ENCODE measurements around the gene HRNR.
"Not testable (repeated sequence)": the region's sequence is repeated elsewhere in the genome, so short reads cannot be mapped to it uniquely, and the experiment has no call there.

The HRNR gene
- long read RNA-seq, result 0 reads

DNA sequence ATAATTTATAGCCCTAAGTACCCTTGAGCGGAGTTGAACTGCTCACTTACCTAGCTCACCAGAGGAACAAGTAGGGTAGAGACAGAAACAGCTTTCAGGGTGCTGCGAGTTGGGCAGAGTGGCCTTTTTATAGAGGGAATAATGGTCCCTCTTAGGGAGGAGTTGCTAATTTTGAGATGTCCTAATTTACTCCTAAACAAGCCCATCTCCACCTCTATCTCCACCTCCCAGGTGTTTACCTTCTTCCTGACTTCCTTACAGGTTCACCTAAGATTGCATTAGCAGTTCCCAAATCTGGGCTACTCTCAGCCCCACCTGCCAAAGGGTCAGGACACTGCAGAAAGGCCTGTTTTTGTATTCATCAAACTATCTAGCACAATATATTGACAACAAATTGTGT lies at the start of gene HRNR:
HRNR (minus strand) TSS at position 101 of the 400 bp plus-strand sequence. CDS start 940 bp downstream, outside the sequence.
- Histone ChIP-seq H3K27me3 (ENCODE audit: insufficient read depth, poor library complexity, severe bottlenecking) (no peaks in the 10 kb centered on the region), H3K4me3 (replicated peaks; ENCODE audit: insufficient read depth, low read length) (no peak within 1 kb of the TSS), H3K27ac (replicated peaks) (no peak within 1 kb of the TSS)
- DNase-seq (ENCODE audit: low read depth in 1 of 2, low spot score in 1 of 2), result no peak
- no peak for TF ChIP-seq GABPA (IDR thresholded peaks at IDR 0.05; ENCODE audit: low read depth)
- no peak for TF ChIP-seq SPI1 (IDR thresholded peaks at IDR 0.05; ENCODE audit: borderline replicate concordance, low read depth)
- TF ChIP-seq, protein P1, sequence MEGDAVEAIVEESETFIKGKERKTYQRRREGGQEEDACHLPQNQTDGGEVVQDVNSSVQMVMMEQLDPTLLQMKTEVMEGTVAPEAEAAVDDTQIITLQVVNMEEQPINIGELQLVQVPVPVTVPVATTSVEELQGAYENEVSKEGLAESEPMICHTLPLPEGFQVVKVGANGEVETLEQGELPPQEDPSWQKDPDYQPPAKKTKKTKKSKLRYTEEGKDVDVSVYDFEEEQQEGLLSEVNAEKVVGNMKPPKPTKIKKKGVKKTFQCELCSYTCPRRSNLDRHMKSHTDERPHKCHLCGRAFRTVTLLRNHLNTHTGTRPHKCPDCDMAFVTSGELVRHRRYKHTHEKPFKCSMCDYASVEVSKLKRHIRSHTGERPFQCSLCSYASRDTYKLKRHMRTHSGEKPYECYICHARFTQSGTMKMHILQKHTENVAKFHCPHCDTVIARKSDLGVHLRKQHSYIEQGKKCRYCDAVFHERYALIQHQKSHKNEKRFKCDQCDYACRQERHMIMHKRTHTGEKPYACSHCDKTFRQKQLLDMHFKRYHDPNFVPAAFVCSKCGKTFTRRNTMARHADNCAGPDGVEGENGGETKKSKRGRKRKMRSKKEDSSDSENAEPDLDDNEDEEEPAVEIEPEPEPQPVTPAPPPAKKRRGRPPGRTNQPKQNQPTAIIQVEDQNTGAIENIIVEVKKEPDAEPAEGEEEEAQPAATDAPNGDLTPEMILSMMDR (IDR thresholded peaks at IDR 0.05; ENCODE audit: insufficient read depth, low read length), result no peak
- TF ChIP-seq, protein P2, sequence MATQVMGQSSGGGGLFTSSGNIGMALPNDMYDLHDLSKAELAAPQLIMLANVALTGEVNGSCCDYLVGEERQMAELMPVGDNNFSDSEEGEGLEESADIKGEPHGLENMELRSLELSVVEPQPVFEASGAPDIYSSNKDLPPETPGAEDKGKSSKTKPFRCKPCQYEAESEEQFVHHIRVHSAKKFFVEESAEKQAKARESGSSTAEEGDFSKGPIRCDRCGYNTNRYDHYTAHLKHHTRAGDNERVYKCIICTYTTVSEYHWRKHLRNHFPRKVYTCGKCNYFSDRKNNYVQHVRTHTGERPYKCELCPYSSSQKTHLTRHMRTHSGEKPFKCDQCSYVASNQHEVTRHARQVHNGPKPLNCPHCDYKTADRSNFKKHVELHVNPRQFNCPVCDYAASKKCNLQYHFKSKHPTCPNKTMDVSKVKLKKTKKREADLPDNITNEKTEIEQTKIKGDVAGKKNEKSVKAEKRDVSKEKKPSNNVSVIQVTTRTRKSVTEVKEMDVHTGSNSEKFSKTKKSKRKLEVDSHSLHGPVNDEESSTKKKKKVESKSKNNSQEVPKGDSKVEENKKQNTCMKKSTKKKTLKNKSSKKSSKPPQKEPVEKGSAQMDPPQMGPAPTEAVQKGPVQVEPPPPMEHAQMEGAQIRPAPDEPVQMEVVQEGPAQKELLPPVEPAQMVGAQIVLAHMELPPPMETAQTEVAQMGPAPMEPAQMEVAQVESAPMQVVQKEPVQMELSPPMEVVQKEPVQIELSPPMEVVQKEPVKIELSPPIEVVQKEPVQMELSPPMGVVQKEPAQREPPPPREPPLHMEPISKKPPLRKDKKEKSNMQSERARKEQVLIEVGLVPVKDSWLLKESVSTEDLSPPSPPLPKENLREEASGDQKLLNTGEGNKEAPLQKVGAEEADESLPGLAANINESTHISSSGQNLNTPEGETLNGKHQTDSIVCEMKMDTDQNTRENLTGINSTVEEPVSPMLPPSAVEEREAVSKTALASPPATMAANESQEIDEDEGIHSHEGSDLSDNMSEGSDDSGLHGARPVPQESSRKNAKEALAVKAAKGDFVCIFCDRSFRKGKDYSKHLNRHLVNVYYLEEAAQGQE (IDR thresholded peaks at IDR 0.05; ENCODE audit: insufficient replicate concordance, low read depth), result no peak
- TF ChIP-seq POLR2AphosphoS5 (IDR thresholded peaks at IDR 0.05; ENCODE audit: low read depth), result no peak

DNA sequence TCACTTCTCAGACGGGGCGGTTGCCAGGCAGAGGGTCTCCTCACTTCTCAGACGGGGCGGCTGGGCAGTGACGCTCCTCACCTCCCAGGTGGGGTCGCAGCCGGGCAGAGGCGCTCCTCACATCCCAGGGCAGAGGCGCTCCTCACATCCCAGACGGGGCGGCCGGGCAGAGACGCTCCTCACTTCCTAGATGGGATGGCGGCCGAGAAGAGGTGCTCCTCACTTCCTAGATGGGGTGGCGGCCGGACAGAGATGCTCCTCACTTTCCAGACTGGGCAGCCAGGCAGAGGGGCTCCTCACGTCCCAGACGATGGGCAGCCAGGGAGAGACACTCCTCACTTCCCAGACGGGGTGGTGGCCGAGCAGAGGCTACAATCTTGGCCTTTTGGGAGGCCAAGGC lies 32.4 kb upstream of the HRNR start:
- H3K27me3 ChIP-seq (ENCODE audit: insufficient read depth, poor library complexity, severe bottlenecking); H3K27ac ChIP-seq (replicated peaks); H3K4me3 ChIP-seq (replicated peaks; ENCODE audit: insufficient read depth, low read length); DNase-seq (ENCODE audit: low read depth in 1 of 2, low spot score in 1 of 2): not testable (repeated sequence)

GRCh38 chr1:152252157-152252556 lies 28.2 kb upstream of the HRNR start:
- Histone ChIP-seq H3K4me3 (replicated peaks; ENCODE audit: insufficient read depth, low read length) (no peak overlapping the region), H3K27me3 (ENCODE audit: insufficient read depth, poor library complexity, severe bottlenecking) (no peaks in the 10 kb centered on the region), H3K27ac (replicated peaks) (no peak overlapping the region)
- TF ChIP-seq, protein P2 (IDR thresholded peaks at IDR 0.05; ENCODE audit: insufficient replicate concordance, low read depth), result no peak
- TF ChIP-seq SPI1 (IDR thresholded peaks at IDR 0.05; ENCODE audit: borderline replicate concordance, low read depth), result no peak
- TF ChIP-seq, protein P1 (IDR thresholded peaks at IDR 0.05; ENCODE audit: insufficient read depth, low read length), result no peak
- no peak for TF ChIP-seq POLR2AphosphoS5 (IDR thresholded peaks at IDR 0.05; ENCODE audit: low read depth)
- no peak for TF ChIP-seq GABPA (IDR thresholded peaks at IDR 0.05; ENCODE audit: low read depth)
- DNase-seq (ENCODE audit: low read depth in 1 of 2, low spot score in 1 of 2), result no peak

GRCh38 chr1:152251391-152251790 lies 27.4 kb upstream of the HRNR start:
- no peak for DNase-seq (ENCODE audit: low read depth in 1 of 2, low spot score in 1 of 2)
- TF ChIP-seq, protein P2 (IDR thresholded peaks at IDR 0.05; ENCODE audit: insufficient replicate concordance, low read depth), result no peak
- TF ChIP-seq GABPA (IDR thresholded peaks at IDR 0.05; ENCODE audit: low read depth) (no peak), SPI1 (IDR thresholded peaks at IDR 0.05; ENCODE audit: borderline replicate concordance, low read depth) (no peak), POLR2AphosphoS5 (IDR thresholded peaks at IDR 0.05; ENCODE audit: low read depth) (no peak)
- TF ChIP-seq, protein P1 (IDR thresholded peaks at IDR 0.05; ENCODE audit: insufficient read depth, low read length), result no peak

More at GRCh38 chr1:152251391-152251790, 27.4 kb upstream of the HRNR start:
- Histone ChIP-seq H3K4me3 (replicated peaks; ENCODE audit: insufficient read depth, low read length) (no peak overlapping the region), H3K27ac (replicated peaks) (no peak overlapping the region), H3K27me3 (ENCODE audit: insufficient read depth, poor library complexity, severe bottlenecking) (no peaks in the 10 kb centered on the region)

Measured in HL-60 (cell line).